ENCODE measurements around the gene LSM14A. TPM values are rescaled to one million over a fixed set of nuclear protein-coding genes. Genes with fewer than 3 reads are reported as not detected.
"Not testable (repeated sequence)": the region's sequence is repeated elsewhere in the genome, so short reads cannot be mapped to it uniquely, and the experiment has no call there.

Gene LSM14A
- polyA plus RNA-seq, 3 donors = 73.2 to 91.8 (median 82.7) TPM

DNA sequence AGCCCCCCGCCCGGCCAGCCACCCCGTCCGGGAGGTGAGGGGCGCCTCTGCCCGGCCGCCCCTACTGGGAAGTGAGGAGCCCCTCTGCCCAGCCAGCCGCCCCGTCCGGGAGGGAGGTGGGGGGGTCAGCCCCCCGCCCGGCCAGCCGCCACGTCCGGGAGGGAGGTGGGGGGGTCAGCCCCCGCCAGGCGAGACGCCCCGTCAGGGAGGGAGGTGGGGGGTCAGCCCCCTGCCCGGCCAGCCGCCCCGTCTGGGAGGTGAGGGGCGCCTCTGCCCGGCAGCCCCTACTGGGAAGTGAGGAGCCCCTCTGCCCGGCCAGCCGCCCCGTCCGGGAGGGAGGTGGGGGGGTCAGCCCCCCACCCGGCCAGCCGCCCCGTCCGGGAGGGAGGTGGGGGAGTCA, 39.6 kb upstream of the LSM14A start:
- intact Hi-C loops (cut with micrococcal nuclease); H3K36me3 Mint-ChIP-seq; H3K9ac ChIP-seq (ENCODE audit: insufficient read depth, low read length, poor library complexity, severe bottlenecking); H3K27ac Mint-ChIP-seq; H4K20me1 ChIP-seq (ENCODE audit: insufficient read depth, low read length); H3K27me3 ChIP-seq (ENCODE audit: control insufficient read depth in 2 of 2, insufficient read depth in 2 of 2, low read length in 2 of 2); H3K9me3 Mint-ChIP-seq; H3K4me3 Mint-ChIP-seq; H3K4me1 Mint-ChIP-seq; H3K9me3 ChIP-seq (replicated peaks in 1 of 2; ENCODE audit: control insufficient read depth in 1 of 2, insufficient read depth in 1 of 2, low read length in 2 of 2); H3K79me2 ChIP-seq (ENCODE audit: insufficient read depth, low read length); H3K4me2 ChIP-seq (replicated peaks; ENCODE audit: extremely low read depth, low read length, poor library complexity, severe bottlenecking); DNase-seq; H3K27ac ChIP-seq (ENCODE audit: low read depth in 1 of 2, low read length in 2 of 2); H2AFZ ChIP-seq (ENCODE audit: insufficient read depth, low read depth, low read length, poor library complexity, severe bottlenecking); H3K36me3 ChIP-seq (replicated peaks in 1 of 2; ENCODE audit: control insufficient read depth in 1 of 2, insufficient read depth in 2 of 2, low read length in 2 of 2); H3K4me3 ChIP-seq (replicated peaks in 1 of 3; ENCODE audit: low read depth in 2 of 3, low read length in 3 of 3): not testable (repeated sequence)
- WGBS (ENCODE audit: insufficient coverage) = no CpG with 5 or more reads among the region's 32 CpGs
- H3K4me1 ChIP-seq (ENCODE audit: control insufficient read depth in 1 of 2, insufficient read depth in 2 of 2, low read length in 2 of 2) = peaks cover 12 to 13% of the 10 kb centered on the region in 2 donors
- H3K27me3 Mint-ChIP-seq (ENCODE audit: low read depth in 3 of 3) = peaks cover 3 to 21% (median 6%) of the 10 kb centered on the region in 3 donors

DNA sequence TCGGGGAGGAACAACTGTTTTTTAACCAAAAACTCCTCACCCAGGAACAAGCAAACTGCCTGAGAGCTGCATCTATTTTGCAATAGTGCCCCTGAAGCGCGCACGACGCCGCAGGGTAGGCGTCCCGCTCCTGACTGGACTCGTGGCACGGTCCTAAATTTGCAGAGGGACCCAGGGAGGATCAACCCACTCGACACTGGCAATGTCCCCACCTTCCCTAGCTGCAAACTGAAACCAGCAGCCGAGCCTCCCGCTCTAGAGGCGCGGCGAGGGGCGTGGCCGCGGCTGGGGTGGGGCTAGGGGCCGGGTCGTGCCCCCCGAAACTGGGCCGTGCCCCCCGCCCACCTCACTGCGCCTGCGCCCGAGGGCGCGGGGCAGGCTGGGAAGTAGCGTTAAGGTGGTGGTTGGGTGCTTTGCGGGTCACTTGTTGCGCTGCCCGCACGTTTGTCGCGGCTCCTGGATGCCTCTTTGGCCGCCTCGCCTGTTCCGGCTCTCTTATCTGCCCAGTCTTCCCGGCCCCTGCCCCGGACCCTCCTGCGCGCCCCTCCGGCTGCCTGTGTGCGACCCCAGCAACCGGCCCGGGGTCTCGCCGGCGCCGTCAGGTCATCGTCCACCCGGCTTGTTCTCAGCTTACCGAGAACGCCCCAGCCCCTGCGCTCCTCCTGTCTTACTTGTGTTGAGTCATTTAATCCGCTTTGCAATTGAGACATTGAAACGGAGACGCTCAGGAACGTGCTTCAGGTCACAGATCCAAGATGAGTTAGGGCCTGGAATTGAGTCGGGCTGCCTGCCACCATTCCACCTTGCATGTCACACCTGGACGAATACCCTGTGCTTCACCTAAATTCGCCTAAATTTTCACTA, 37.9 kb upstream of the LSM14A start:
- peak overlapping the region in 6 of 7 donors; percentile 7 to 81 (median 70) for H3K27ac Mint-ChIP-seq
- Histone ChIP-seq H3K79me2 (ENCODE audit: insufficient read depth, low read length) (no peaks in the 10 kb centered on the region), H3K9ac (ENCODE audit: insufficient read depth, low read length, poor library complexity, severe bottlenecking) (peak overlapping the region; percentile 74), H3K4me3 (replicated peaks in 1 of 3; ENCODE audit: low read depth in 2 of 3, low read length in 3 of 3) (peak overlapping the region; percentile 59 to 82 (median 61)), H3K27ac (ENCODE audit: low read depth in 1 of 2, low read length in 2 of 2) (peak overlapping the region; percentile 24 to 68), H3K36me3 (replicated peaks in 1 of 2; ENCODE audit: control insufficient read depth in 1 of 2, insufficient read depth in 2 of 2, low read length in 2 of 2) (no peaks in the 10 kb centered on the region), H2AFZ (ENCODE audit: insufficient read depth, low read depth, low read length, poor library complexity, severe bottlenecking) (peak overlapping the region; percentile 98), H3K9me3 (replicated peaks in 1 of 2; ENCODE audit: control insufficient read depth in 1 of 2, insufficient read depth in 1 of 2, low read length in 2 of 2) (no peaks in the 10 kb centered on the region), H3K4me2 (replicated peaks; ENCODE audit: extremely low read depth, low read length, poor library complexity, severe bottlenecking) (peak overlapping the region; percentile 93), H4K20me1 (ENCODE audit: insufficient read depth, low read length) (no peaks in the 10 kb centered on the region), H3K27me3 (ENCODE audit: control insufficient read depth in 2 of 2, insufficient read depth in 2 of 2, low read length in 2 of 2) (no peaks in the 10 kb centered on the region), H3K4me1 (ENCODE audit: control insufficient read depth in 1 of 2, insufficient read depth in 2 of 2, low read length in 2 of 2) (peaks cover 12 to 13% of the 10 kb centered on the region in 2 donors)
- intact Hi-C loops (cut with micrococcal nuclease) = no loop called here
- peaks cover 3 to 14% (median 8%) of the 10 kb centered on the region in 3 donors for H3K27me3 Mint-ChIP-seq (ENCODE audit: low read depth in 3 of 3)
- H3K4me3 Mint-ChIP-seq = peak overlapping the region; percentile 89 to 94
- TF ChIP-seq, protein P1, sequence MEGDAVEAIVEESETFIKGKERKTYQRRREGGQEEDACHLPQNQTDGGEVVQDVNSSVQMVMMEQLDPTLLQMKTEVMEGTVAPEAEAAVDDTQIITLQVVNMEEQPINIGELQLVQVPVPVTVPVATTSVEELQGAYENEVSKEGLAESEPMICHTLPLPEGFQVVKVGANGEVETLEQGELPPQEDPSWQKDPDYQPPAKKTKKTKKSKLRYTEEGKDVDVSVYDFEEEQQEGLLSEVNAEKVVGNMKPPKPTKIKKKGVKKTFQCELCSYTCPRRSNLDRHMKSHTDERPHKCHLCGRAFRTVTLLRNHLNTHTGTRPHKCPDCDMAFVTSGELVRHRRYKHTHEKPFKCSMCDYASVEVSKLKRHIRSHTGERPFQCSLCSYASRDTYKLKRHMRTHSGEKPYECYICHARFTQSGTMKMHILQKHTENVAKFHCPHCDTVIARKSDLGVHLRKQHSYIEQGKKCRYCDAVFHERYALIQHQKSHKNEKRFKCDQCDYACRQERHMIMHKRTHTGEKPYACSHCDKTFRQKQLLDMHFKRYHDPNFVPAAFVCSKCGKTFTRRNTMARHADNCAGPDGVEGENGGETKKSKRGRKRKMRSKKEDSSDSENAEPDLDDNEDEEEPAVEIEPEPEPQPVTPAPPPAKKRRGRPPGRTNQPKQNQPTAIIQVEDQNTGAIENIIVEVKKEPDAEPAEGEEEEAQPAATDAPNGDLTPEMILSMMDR (IDR thresholded peaks at IDR 0.05) = no peak
- WGBS (ENCODE audit: insufficient coverage) = under 1% methylated on average over 51 of the region's 63 CpGs
- H3K9me3 Mint-ChIP-seq = peaks cover 0 to 3% (median 0%) of the 10 kb centered on the region in 7 donors
- DNase-seq = peak; percentile 23 to 50 (median 34)
- H3K4me1 Mint-ChIP-seq = peaks cover 9% of the 10 kb centered on the region
- H3K36me3 Mint-ChIP-seq = no peaks in the 10 kb centered on the region

All from CD14-positive monocyte (primary cell).